Measurements from ENCODE around the gene POLR2J3.
"Not testable (repeated sequence)": the region's sequence is repeated elsewhere in the genome, so short reads cannot be mapped to it uniquely, and the experiment has no call there.

POLR2J3 gene

DNA sequence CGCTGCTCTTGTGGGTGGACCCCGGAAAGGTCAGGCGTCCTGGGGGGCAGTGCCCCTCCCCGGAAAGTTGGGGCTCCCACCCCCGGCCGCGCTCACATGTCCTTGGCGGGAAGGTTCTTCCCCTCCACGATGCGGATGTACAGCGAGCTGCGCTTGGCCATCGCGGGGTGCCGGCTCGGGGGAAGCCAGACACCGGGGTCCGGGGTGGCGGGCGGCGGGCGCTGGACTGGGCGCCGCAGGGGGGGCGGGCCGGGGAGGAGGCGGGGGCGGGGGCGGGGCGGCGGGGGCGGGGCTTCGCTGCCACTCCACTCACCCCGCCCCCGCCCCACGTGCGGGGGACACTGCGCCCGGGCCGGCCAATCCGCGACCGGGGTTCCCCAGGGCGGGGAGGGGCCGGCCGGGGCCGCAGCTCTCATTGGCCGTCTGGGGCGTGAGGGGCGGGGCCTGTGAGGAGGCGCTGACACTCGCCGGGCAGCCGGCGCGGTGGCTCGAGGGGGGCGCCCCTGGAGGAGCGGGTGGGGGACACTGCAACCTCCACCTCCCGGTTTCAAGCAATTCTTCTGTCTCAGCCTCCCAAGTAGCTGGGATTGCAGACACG lies 54.7 kb downstream of the POLR2J3 start, which contains the start of gene RASA4B:
RASA4B (minus strand) TSS at position 228 of the 598 bp plus-strand sequence; CDS start at position 161, 67 bp downstream.
- not testable (repeated sequence) for DNase-seq

Measured in activated CD4-positive, alpha-beta T cell treated with anti-CD3 and anti-CD28 coated beads, Interleukin-2, Interleukin-6, amounts not matched to agents 100 ng/mL and 50 ng/mL, durations not matched to agents 16 hours and 8 hours (primary cell).